ENCODE data around the gene EFEMP1.

DNA sequence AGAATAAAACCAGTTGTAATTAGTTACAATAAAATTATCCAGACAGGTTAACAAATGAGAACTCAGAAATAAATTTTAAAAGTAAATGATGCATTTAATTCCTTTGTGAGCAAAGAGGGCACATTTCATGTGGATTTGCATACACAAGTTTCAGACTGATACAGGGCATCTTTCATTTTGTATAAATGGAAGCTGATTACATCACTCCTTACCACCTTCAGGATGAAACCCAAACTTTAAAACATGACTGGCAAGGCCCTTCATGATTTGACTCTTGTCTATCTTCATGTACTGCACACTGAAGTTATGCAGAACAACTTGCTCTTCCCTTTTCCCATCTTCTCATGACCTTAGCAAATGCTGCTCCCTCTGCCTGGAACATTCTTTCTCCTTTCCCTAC is 26.9 kb downstream of the EFEMP1 start:
- TF ChIP-seq POLR2AphosphoS5 (IDR thresholded peaks at IDR 0.05) (no peak), POLR2A (IDR thresholded peaks at IDR 0.05) (no peak)
- TF ChIP-seq, protein P1, sequence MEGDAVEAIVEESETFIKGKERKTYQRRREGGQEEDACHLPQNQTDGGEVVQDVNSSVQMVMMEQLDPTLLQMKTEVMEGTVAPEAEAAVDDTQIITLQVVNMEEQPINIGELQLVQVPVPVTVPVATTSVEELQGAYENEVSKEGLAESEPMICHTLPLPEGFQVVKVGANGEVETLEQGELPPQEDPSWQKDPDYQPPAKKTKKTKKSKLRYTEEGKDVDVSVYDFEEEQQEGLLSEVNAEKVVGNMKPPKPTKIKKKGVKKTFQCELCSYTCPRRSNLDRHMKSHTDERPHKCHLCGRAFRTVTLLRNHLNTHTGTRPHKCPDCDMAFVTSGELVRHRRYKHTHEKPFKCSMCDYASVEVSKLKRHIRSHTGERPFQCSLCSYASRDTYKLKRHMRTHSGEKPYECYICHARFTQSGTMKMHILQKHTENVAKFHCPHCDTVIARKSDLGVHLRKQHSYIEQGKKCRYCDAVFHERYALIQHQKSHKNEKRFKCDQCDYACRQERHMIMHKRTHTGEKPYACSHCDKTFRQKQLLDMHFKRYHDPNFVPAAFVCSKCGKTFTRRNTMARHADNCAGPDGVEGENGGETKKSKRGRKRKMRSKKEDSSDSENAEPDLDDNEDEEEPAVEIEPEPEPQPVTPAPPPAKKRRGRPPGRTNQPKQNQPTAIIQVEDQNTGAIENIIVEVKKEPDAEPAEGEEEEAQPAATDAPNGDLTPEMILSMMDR (IDR thresholded peaks at IDR 0.05): no peak

Data from upper lobe of left lung (tissue), 4 donors.